Tibial nerve (tissue), 3 donors: Measurements from ENCODE around the gene EFCAB6.

ENCODE experiments used
- POLR2A ChIP-seq, 2 donors: fragments of 450-650 bp; IDR thresholded peaks; one replicate each; pipeline ENCODE4 v1.6.1; 2017; ENCODE audit warnings: antibody characterized with exemption in 2 of 2, mild to moderate bottlenecking in 2 of 2, moderate library complexity in 2 of 2
- TF ChIP-seq, protein P1 (sequence below), 5 experiments: fragments of 200-600 bp in 3 of 5; fragments of 450-650 bp in 2 of 5; sonication (generic) in 3 of 5; IDR thresholded peaks; one replicate each; pipeline ENCODE4 v1.5.1; 2016 to 2019; ENCODE audit warnings: antibody characterized with exemption in 5 of 5, mild to moderate bottlenecking in 3 of 5, moderate library complexity in 2 of 5

DNA sequence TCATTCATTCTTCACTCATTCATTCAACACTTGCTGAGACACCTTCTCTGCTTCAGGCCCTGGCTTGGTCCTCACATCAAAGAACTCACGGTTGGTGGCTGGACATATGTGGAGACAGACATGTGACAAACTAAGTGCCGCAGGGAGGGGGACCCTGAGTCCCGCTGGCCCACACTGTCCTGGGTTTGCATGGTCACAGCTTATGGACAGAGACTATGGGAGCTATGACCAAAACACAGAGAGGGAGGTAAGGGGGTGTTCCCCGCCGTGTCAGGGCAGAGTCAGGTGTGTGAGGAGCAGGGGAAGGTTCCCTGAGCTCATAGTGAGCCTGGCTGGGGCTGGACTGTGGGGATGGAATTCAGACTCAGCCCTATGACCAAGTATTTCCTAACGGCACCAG, 277.2 kb downstream of the EFCAB6 start:
- TF ChIP-seq, protein P1, sequence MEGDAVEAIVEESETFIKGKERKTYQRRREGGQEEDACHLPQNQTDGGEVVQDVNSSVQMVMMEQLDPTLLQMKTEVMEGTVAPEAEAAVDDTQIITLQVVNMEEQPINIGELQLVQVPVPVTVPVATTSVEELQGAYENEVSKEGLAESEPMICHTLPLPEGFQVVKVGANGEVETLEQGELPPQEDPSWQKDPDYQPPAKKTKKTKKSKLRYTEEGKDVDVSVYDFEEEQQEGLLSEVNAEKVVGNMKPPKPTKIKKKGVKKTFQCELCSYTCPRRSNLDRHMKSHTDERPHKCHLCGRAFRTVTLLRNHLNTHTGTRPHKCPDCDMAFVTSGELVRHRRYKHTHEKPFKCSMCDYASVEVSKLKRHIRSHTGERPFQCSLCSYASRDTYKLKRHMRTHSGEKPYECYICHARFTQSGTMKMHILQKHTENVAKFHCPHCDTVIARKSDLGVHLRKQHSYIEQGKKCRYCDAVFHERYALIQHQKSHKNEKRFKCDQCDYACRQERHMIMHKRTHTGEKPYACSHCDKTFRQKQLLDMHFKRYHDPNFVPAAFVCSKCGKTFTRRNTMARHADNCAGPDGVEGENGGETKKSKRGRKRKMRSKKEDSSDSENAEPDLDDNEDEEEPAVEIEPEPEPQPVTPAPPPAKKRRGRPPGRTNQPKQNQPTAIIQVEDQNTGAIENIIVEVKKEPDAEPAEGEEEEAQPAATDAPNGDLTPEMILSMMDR (IDR thresholded peaks at IDR 0.05): no peak
- no peak for TF ChIP-seq POLR2A (IDR thresholded peaks at IDR 0.05)
